OCI-LY7 (cell line): ENCODE measurements around the gene LIN7A.

ENCODE experiments used
- EZH2phosphoT487 ChIP-seq: fragments of 200-600 bp; sonication (generic); IDR thresholded peaks from 2 replicates; pipeline ENCODE4 v1.6.1; 2018; ENCODE audit warnings: low read depth, borderline replicate concordance, mild to moderate bottlenecking, mixed run types, antibody characterized with exemption, low read length, moderate library complexity, mixed read lengths
- TF ChIP-seq, protein P1 (sequence below): fragments of 200-600 bp; sonication (generic); conservative IDR thresholded peaks from 2 replicates; pipeline ENCODE4 v1.5.1; 2014; ENCODE audit warnings: mild to moderate bottlenecking, antibody characterized with exemption, low read length, moderate library complexity, mixed read lengths

- TF ChIP-seq, protein P1, sequence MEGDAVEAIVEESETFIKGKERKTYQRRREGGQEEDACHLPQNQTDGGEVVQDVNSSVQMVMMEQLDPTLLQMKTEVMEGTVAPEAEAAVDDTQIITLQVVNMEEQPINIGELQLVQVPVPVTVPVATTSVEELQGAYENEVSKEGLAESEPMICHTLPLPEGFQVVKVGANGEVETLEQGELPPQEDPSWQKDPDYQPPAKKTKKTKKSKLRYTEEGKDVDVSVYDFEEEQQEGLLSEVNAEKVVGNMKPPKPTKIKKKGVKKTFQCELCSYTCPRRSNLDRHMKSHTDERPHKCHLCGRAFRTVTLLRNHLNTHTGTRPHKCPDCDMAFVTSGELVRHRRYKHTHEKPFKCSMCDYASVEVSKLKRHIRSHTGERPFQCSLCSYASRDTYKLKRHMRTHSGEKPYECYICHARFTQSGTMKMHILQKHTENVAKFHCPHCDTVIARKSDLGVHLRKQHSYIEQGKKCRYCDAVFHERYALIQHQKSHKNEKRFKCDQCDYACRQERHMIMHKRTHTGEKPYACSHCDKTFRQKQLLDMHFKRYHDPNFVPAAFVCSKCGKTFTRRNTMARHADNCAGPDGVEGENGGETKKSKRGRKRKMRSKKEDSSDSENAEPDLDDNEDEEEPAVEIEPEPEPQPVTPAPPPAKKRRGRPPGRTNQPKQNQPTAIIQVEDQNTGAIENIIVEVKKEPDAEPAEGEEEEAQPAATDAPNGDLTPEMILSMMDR: no peak
- no peak for TF ChIP-seq EZH2phosphoT487
Observed at GRCh38 chr12:80917651-80918050, 20.1 kb downstream of the LIN7A start.
